SK-MEL-5 (cell line): Measurements from ENCODE around the gene UMODL1. TPM values are rescaled to one million over a fixed set of nuclear protein-coding genes. Genes with fewer than 3 reads are reported as not detected.

Experiments
- DNase-seq: peaks from one replicate; pipeline ENCODE4 v3.0.0-alpha.2; 2016; ENCODE audit warnings: low read depth, low spot score
- in situ Hi-C: cut with HindIII; loops from 2 replicates; pipeline ENCODE4 v1.10.0; 2016; ENCODE audit warnings: low sequenced_read_pairs, high pct_unique_total_duplicates, low pct_unique_long_range_greater_than_20kb
- total RNA-seq: library from RNA; depleted of rRNA; stranded (reverse); fragments of >200 nt; shearing (Covaris generic); gene quantifications from 2 replicates; pipeline ENCODE4 v1.2.3, GENCODE V29; 2014

The UMODL1 gene
- total RNA-seq, 1 experiment from 2014 or later = not detected

DNA sequence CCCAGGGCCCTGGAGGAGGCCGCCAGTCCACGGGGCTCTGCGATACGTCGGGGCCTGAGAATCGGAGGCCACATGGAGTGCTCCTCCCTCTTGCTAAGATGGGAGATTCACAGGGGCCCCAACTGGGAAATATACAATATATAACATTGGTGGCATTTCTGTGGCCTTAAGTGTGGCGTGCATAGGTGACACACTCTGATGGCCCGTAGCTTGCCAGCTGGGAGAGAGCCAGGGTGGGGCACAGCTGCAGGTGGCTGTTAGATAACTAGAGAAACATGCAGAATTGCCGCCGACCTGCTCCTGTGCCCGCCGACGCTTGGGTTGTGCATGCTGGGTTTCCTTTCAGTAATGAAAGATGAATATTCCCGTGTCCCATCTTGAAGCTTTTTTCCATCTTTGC is 30.1 kb downstream of the UMODL1 start:
- no peak for DNase-seq
- in situ Hi-C loops = no loop called here

DNA sequence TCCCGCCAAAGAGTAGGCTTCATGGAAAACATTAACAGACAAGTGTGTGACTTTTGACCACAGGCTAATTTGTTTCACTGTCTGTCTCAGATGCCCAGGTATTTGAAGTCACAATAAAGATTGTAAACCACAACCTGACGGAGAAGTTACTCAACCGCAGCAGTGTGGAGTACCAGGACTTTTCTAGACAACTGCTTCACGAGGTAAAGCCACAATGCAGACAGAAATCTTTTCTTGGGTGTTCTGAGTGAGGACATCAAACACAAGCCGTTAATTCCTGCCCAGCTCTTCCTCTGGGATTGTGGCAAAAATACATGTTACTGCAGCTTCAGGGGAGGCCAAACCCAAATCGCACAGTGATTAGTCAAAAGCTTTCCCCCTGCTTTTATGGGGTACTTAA is 31.0 kb downstream of the UMODL1 start:
- in situ Hi-C loops = no loop called here
- DNase-seq = no peak

DNA sequence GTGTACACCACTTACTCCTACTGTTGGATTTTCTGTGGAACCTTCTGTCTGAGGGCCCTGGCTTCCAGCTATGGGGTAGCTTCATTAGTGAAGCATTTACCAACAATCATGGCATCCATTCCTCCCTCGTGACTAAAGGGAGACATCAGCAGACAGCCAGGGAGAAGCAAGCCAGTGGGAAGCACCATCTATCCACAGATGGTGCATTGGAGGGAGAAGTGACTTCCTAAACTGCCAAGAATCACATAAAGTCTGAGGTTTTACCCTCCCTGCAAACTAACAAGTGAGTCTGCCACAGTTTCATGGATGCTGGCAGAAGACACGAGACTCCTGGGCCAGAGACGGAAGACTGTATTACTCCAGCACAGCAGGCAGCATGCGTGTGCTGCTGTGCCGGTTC is 31.4 kb downstream of the UMODL1 start:
- DNase-seq = no peak
- in situ Hi-C loops = no loop called here

DNA sequence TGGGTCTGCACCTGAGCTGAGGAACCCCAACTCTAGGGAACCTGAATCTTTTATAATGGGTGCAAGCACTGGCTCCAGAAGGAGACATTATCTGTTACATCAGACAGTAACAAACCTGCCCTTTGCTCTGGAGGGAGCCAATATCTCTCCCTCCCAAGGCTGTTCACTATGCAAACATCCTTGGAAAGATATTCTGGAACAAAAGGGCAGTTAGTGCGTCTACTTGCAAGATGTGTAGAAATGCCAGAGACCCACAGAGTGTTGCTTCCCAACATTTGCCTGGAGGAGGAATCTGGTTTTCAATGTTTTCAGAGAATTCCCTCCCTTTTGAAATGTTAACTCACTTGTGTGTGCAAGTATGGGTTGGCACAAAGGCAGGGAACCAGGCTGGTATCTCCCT is 31.9 kb downstream of the UMODL1 start:
- DNase-seq = no peak
- in situ Hi-C loops = no loop called here

DNA sequence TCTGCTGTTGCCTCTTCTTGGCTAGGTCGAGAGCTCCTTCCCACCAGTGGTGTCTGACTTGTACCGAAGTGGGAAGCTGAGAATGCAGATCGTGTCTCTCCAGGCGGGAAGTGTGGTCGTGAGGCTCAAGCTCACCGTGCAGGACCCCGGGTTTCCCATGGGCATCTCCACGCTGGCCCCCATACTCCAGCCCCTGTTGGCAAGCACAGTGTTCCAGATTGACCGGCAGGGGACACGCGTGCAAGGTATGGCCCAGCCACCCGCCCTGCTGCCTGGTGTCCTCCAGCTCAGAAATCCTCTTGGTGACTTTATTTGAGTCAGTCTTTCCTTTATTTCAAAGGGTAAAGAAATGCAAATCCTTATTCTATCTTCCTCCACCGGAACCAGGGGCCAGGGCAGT is 32.7 kb downstream of the UMODL1 start:
- in situ Hi-C loops = no loop called here
- DNase-seq = no peak

DNA sequence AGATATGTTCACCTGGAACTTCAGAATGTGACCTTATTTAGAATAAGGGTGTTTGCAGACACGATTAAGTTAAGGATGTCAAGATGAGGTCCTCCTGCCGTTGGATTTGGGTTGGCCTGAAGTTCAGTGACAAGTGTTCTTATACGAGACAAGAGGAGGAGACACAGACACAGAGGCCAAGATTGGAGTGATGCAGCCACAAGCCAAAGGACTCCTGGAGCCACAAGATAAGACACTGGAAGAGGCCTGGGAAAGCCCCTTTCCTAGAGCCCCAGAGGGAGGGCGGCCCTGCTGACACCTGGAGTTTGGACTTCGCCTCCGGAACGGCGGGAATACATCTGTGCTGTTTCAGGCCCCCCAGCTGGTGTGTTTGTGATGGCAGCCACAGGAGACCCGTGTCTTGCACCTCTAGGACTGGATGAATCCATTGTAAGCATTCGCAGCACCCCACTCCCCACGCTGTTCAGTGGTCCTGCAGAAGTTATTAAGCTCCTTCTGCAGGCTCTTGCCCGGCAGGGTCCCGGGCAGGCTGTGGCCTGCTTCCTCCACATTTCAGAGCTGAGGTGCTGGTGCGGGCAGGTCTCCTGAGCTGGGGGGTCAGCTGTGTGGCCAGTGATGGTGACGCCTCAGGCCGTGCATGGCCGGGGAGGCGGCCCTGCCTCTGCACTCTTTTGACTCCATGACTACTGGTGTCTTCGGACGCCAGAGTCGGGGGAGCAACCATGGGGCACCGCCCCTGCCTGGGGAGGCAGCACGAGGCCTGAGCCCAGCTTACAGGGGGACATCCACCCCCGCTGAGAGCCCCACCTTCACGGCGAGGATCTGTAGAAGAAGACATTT is 34.6 kb downstream of the UMODL1 start:
- in situ Hi-C loops = no loop called here
- no peak for DNase-seq

DNA sequence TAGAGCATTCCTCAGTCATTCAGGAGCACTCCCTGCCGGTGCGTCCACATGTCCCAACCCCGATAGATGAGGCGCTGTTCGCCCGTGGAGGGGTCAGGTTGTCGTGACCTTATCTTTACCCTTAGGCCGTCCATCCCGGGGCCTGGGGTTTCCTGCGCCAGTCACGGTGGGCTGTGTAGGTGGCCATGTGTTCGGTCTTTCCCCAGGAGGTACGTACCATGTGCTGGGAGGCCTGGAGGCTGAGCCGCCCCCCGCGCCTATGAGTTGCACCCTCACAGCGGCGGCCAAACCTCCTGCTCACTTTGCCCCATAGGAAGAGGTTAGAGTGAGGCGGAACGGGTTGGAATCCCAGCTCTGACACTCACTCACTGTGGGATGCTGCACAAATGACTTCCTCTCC is 35.3 kb downstream of the UMODL1 start:
- DNase-seq = no peak
- in situ Hi-C loops = no loop called here

DNA sequence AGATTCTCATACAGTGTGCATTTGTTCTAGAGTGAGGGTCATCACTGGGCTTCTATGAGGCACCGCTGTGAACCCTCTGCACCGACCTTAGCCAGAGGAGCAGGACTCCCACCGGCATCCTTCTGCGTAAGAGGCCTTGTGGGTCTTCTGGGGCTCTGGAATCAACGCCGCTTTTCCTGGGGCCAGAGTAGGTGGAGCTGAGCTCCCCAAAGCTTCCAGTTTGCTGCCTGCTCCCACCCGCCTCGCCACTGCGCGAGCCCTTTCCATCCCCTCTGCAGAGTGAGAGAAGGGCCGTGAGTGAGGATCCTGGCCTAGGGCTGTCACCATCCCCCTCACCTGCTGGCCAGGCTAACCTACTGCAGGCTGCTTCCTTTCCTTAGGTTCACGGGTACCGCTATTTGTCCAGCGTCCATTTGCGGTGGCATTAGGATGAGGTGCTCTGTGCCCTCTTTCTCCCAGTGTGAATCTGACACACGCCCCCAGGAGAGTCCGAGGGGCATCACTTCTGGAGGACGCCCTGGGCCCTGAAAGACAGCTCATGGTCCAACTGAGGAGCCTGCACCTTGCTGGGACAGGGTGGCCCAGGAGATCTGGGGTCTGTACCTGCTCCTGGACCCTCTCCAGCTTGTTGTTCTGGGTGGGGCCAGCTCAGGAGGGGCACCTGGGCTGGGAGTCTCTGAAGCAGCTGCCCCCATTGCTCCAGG is 36.2 kb downstream of the UMODL1 start:
- DNase-seq = no peak
- in situ Hi-C loops = no loop called here

DNA sequence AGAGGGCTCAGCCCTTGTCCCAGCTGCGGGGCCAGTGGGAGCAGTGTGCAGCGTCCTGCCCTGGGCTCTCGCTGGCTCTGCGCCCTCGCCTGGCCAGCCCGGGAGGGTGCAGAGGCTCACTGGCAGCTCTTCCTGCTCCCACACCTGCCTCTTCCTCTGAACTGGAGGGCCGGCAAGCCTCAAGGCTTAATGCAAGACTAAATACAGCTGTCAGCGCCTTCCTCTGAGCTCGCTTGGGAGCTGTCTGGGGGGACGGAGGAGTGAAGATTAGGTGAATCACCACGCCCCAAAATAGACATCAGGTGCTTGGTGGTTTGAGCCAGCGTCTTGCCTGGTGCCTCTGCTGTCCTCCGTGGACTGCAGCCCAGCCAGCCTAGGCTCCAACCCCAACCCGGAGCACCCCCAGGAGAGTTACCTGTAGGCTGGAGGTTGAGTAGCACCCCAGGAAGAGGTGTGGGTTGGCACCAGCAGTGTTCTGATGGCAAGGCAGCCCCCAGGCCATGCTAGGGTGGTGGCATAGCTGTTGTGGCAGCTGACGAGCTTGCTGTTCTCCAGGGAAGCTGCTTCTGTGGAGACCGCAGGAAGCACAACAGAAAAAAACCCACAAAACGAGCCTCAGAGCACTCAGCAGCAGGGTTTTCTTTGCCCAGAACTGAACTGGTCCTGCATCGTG is 36.9 kb downstream of the UMODL1 start:
- in situ Hi-C loops = no loop called here
- peak; percentile 63 for DNase-seq

DNA sequence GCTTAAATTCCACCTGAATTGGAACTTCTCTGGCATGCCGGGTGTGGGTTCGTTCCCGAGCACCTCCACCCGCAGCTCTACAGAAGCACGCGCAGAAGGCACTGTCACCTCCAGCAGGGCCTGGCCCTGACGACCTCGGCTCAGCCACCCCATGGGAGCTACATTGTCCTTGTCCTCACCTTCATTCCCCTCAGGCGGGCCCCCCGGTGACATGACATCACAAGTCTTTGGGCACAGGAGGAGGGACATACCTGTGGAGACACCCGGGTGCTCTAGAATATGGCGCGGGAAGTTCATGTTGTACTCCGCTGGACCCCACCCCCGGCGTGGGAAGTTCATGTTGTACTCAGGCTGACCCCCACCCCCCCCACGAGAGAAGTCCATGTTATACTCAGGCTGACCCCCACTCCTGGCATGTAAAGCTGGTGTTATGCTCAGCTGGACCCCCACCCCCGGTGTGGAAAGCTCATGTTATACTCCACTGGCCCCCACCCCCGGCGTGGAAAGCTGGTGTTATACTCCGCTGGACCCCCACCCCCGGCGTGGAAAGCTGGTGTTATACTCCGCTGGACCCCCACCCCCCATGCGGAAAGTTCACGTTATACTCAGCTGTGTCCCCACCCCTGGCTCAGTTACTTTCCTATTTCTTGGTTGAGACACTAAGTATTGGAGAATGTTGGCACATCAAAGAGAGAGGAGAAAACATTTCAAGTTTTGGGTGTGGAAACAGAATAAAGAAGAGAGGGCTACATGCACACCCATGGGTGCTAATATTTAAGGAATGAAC is 37.6 kb downstream of the UMODL1 start:
- DNase-seq = no peak
- in situ Hi-C loops = no loop called here

DNA sequence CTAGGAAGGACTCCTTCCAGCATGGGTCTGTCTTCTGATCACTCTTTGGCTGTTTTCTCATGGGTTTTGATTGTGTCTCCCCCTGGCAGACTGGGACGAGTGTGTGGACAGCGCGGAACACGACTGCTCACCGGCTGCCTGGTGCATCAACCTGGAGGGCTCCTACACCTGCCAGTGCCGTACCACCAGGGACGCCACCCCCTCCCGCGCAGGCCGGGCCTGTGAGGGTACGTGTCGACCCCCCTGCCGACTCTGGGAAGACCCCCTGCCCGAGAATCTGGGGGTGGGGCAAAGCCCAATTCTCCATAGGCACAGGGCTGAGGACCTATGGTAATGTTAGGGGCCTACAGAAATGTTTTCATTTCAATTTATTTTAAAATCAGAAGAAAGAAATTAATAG is 38.4 kb downstream of the UMODL1 start:
- in situ Hi-C loops = no loop called here

DNA sequence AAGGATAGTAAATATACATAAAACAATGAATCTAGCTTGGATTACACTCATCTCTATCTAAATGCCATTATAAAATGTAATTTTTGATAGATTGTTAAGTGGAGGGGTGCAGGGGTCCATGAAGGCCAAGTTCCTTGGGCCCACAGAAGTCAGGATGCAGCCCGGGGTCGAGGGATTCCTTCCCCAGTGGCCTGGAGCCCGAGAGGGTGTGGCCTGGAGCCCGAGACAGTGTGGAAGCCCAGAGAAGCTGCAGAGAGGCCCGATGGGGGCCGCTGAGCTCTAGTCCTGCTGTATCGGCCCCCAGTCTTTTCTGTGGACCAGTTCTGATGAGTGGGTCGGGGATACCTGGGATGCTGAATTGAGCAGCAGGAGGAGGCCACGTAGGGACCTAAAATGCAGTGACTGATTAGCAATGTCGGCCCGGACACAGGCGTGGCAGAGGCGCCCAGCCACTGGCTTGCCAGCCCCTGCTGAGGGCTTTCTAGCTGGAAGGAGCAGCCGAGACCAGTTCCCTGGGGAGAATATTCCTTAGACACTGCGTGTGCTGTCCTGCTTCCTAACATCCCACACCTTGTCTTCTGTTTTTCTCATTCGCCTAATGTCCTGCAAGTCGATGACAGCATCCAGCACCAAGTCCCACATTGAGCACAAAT is 38.9 kb downstream of the UMODL1 start:
- no peak for DNase-seq
- in situ Hi-C loops = no loop called here

More for the DNA sequence above, 38.4 kb downstream of the UMODL1 start:
- no peak for DNase-seq

DNA sequence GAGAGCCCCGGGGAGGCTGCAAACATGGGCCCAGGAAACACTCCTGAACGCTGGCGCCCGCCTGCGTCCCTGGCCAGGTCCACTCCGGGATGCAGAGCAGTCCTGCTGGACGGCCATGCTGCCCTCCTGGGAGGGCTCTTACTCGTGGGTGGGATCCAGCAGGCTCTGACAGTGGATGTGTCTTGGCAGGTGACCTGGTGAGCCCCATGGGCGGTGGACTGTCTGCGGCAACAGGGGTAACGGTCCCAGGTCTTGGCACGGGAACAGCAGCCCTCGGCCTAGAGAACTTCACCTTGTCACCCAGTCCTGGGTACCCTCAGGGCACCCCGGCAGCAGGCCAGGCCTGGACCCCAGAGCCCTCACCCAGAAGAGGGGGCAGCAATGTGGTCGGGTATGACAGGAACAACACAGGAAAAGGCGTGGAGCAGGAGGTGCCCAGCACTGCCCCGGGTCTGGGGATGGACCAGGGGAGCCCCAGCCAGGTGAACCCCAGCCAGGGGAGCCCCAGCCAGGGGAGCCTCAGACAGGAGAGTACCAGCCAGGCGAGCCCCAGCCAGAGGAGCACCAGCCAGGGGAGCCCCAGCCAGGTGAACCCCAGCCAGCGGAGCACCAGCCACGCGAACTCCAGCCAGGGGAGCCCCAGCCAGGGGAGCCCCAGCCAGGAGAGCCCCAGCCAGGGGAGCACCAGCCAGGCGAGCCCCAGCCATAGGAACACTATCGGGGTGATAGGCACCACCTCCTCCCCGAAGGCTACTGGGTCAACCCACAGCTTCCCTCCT is 39.8 kb downstream of the UMODL1 start:
- no peak for DNase-seq
- in situ Hi-C loops = no loop called here

DNA sequence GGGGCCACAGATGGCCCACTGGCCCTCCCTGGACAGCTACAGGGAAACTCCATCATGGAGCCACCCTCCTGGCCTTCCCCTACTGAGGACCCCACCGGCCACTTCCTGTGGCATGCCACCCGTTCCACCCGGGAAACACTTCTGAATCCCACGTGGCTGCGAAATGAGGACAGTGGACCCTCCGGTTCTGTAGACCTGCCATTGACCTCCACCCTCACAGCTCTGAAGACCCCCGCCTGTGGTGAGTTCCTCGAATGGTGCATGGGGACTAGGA is 40.3 kb downstream of the UMODL1 start:
- DNase-seq = no peak
- in situ Hi-C loops = no loop called here

DNA sequence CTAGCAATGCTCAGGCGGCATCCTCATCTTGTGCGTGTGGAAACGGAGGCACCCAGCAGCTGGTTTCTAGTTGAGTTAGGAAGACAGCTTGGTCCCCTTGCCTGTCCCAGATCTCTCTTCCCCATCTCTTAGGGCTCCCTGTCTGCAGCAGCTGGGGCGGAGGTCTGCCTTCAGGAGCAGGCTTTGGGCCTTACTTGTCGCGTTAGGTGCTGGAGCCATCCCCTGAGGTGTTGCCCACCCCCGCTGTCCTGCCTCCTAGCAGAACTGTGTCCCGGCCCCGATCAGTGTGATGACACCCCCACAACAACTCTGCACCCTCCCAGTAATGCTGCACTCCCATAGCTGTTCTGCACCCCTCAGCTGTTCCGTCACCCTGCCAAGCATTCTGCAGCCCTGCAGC is 40.7 kb downstream of the UMODL1 start:
- in situ Hi-C loops = no loop called here
- no peak for DNase-seq

DNA sequence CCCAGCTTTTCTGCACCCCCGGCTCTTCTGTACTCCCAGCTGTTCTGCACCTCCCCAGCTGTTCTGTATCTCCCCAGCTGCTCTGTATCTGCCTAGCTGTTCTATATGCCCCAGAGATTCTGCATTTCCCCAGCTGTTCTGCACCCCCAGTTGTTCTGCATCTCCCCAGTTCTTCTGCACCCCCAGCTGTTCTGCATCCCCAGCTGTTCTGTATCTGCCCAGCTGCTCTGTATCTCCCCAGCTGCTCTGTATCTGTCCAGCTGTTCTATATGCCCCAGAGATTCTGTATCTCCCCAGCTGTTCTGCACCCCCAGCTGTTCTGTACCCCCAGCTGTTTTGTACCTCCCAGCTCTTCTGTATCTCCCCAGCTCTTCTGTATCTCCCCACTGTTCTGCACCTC is 41.1 kb downstream of the UMODL1 start:
- in situ Hi-C loops = no loop called here
- DNase-seq = no peak

DNA sequence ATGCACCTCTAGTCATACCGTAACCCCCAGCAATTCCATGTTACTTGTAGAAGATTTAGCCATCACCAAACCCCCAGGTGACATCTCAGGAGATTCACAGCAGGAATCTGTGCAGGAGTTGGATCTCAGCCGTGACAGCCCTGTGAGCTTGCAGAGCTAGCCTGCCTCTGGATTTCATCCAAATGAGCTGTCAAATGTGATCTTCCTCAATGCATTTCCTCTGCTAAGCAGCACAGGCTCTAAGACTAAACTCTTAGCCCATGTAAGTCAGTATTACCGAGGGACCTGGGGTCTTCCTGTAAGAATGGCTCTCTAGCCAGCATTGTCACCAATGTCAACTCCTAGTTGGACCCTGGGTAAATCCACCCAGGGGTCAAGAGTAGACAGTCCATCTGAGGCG is 41.7 kb downstream of the UMODL1 start:
- no peak for DNase-seq
- in situ Hi-C loops = no loop called here
